ENCODE results near the gene SLC47A2.

DNA sequence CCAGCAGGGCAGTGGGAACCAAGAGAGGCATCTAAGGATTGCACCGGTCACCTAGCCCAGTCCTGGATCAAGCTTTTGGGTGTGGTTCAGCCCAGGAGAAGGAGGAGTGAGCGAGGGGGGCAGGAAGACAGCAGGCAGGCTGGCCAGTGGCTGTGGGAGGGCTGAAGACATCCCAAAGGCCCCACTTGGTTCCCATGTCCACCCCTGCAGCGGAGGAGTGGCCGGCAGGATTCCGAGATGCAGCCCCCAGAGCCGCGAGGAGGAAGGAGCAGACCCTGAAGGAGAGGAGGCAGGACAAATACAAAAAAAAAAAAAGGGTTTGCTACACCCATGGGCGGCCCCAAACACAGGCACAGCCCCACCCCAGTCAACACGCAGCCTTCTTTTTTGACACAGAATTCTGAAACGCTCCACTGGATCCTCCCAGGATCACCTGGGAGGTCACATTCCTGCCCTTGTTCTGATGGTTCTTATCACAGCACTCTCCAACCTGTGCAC is 1.1 kb upstream of the SLC47A2 start:
- TF ChIP-seq ZNF431 (CRISPR knock-in tag; IDR thresholded peaks at IDR 0.05): no peak
- no peak for TF ChIP-seq ZNF274 (IDR thresholded peaks at IDR 0.05; ENCODE audit: borderline replicate concordance, low read depth, low read length)
- TF ChIP-seq CEBPB (tag; IDR thresholded peaks at IDR 0.05): no peak
- TF ChIP-seq, protein P1, sequence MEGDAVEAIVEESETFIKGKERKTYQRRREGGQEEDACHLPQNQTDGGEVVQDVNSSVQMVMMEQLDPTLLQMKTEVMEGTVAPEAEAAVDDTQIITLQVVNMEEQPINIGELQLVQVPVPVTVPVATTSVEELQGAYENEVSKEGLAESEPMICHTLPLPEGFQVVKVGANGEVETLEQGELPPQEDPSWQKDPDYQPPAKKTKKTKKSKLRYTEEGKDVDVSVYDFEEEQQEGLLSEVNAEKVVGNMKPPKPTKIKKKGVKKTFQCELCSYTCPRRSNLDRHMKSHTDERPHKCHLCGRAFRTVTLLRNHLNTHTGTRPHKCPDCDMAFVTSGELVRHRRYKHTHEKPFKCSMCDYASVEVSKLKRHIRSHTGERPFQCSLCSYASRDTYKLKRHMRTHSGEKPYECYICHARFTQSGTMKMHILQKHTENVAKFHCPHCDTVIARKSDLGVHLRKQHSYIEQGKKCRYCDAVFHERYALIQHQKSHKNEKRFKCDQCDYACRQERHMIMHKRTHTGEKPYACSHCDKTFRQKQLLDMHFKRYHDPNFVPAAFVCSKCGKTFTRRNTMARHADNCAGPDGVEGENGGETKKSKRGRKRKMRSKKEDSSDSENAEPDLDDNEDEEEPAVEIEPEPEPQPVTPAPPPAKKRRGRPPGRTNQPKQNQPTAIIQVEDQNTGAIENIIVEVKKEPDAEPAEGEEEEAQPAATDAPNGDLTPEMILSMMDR (IDR thresholded peaks at IDR 0.05 in 2 of 3, conservative IDR thresholded peaks at IDR 0.05 in 1 of 3; ENCODE audit: insufficient read depth in 2 of 3, low read depth in 1 of 3, low read length in 3 of 3): no peak
- TF ChIP-seq MBD2 (IDR thresholded peaks at IDR 0.05; ENCODE audit: borderline replicate concordance, low read depth): no peak
- TF ChIP-seq ZBTB8A (IDR thresholded peaks at IDR 0.05; ENCODE audit: partially characterized antibody): no peak
